GM21576 (cell line): Measurements from ENCODE around the gene HIVEP3.

Source experiments
- ATAC-seq: cut with Tn5 transposase; IDR thresholded peaks from one replicate; pipeline ENCODE4 v1.9.1; 2021; ENCODE audit warnings: mild to moderate bottlenecking, moderate library complexity; ENCODE audit not compliant: unreplicated experiment

The HIVEP3 gene

DNA sequence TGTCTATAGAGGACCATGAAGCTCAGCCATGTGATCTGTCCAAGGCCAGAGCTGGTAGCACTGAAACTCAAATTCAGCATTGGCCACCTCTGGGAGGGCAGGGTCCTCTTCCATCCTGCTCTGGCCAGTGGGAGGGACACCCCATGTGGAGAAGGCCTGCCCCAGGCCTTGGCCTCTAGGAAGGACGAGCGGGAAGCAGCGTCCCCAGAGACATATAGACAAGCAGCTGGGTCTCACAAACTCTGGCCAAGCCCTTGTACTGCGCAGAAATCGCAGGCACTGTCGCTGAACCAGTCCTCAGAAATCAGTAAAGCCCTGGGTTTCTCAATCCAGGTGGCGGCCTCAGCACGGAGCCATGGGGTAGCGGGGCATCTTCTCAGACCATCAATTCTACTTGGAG, 180.7 kb downstream of the HIVEP3 start:
- ATAC-seq = no peak

DNA sequence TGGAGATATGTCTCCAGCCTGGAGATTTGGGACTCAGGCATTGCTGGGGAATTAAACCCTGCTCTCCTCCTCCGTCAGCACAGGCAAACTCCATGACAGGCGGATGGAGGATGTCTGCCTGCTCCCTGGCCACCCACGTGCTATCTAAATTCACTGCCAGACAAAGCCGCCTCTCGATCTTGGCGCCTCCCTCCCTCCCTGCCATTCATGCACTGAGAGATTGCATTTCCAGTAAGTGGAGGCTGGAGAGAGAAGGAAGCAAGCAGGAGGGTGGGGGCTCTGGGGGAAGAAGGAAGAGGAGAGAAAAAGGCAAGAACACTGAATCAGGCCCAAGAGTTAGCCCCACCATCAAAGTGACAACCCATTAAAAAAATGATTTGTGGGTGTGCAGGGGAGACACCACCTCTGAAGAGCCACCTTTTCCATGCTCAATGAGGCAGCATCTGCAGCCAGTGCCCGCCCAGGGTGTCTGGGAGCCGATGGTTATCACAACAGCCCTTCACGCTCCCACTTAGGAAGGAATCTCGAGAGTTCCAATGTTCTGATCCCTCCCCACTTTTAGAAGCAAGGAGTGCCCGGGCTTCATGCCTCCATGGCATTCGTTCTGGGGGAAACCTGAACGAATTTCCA, 183.0 kb downstream of the HIVEP3 start:
- no peak for ATAC-seq

DNA sequence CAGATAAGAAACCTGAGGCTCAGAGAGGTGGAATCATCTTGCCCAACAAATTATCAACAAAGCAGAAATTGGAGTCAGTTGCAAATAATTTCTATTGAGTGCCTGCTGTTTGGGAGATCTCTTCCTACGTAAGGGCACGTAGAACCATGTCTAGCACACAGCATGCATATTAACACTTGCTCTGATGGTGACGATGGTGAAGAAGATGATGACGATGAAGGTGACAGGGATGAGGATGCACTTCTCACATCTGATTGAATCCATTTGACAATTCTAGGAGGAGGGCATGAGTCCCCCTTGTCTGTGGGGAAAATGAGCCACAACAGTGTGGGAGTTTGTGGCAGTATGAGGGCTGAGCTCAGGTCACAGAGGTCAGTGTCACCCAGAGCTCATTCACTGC, 183.6 kb downstream of the HIVEP3 start:
- ATAC-seq = no peak

DNA sequence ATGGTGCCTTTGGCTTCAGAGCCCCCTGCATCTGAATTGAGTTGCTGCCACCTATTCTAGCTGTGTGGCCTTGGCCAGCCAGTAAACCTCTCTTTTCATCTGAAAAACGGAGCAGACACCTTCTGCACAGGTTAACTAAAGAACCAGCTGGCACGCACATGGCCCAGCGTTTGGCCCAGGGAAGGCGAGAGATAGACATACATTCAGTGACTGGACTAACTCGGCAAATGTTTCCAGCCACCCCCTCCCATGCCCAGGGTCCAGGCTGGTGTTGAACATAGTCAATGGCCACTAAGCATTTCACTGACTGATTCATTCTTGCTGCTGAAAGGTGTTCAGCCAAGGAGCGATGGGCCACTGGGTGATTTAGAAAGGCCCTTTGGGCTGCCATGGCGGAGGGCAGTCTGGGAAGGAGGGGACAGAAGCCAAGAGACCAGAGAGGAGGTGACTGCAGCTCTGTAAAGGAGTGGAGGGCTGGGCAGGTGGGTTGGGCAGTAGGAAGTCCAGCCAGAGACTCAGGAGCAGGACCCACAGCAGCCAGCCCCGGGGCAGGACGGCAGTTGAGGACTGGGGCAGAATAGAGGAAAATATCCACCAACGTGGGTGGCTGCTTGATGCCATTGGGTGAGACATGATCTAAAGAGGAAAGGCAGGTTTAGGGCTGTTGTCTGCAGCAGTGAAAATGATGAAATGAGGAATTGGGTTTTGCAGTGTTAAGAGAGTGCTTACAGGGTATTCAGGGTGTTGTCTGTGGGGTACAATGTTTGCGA, 184.3 kb downstream of the HIVEP3 start:
- no peak for ATAC-seq

DNA sequence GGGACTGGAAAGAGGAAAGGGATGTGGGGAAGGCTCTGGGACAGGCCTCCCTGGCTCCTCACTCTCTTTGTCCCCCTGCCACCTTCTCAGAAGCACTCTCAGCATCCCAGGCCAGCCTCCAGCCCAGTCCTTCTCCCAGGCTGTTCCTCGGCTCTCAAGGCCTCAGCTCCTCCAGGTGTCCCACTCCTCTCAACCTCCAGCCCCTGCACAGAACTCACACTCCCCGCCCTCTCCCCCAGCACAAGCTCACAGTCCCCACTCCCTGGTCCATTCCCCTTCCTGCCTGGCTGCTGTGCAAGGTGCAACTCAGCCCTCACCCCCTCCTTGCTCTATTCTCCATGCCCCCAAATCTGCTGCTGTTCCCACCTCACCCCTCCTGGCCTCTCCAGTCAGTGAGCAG, 185.0 kb downstream of the HIVEP3 start:
- no peak for ATAC-seq

DNA sequence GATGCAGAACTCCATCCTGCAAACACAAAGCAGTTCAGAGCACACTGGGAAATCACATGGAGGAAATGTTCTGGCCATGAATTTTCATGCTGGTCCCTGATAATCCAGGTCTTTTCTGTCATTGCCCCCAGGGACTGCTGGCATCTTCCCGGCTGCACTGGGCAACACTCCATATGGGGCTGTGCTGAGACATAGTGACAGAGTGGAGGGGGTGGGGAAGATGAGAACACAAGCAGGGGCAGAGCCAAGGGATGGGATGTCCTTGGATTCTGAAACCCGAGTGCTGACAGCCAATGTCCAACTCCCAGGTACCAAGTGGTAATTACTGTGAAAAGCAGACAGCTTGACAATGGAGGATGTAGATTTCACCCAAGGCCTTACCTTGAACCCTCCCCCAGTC, 185.7 kb downstream of the HIVEP3 start:
- no peak for ATAC-seq

DNA sequence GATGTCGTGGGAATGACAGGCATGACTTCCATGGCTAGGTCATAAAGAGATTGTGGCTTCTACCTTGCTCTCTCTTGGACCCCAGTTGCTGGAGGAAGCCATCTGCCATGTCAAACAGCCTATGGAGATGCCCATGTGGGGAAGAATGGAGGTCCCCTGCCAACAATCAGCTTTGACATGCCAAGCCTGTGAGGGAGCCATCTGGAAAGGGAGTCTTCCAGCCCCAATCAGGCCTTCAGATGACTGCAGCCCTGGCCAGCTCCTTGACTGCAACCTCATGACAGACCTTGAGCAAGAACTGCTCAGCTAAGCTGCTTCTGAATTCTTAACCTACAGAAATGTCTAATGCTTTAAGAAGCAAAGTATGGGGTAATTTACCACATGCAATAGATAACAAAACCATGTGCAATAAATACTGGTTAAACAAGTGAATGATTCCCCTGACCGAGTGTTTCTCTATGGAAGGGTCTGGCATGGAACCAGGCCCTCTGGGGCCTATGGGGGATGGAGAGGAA, 187.1 kb downstream of the HIVEP3 start:
- no peak for ATAC-seq

DNA sequence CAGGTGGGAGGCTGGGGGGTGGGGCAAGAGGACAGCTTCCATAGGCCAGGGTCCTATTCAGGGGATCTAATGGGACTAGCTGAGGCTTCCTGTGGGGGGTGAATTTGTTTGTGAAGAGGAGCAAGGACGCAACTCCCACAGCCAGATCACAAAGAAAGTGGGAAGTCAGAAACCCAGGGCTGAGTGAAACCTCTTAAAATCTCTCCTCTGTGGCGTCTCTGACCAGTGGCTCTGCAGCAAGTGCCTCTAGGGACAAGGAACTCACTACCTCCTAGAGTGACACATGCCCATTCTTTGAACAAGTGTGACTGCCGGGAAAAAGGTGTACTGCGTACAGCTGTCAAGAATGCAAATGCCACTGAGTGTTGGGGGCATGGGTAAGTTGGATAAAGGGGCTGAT, 187.9 kb downstream of the HIVEP3 start:
- no peak for ATAC-seq

DNA sequence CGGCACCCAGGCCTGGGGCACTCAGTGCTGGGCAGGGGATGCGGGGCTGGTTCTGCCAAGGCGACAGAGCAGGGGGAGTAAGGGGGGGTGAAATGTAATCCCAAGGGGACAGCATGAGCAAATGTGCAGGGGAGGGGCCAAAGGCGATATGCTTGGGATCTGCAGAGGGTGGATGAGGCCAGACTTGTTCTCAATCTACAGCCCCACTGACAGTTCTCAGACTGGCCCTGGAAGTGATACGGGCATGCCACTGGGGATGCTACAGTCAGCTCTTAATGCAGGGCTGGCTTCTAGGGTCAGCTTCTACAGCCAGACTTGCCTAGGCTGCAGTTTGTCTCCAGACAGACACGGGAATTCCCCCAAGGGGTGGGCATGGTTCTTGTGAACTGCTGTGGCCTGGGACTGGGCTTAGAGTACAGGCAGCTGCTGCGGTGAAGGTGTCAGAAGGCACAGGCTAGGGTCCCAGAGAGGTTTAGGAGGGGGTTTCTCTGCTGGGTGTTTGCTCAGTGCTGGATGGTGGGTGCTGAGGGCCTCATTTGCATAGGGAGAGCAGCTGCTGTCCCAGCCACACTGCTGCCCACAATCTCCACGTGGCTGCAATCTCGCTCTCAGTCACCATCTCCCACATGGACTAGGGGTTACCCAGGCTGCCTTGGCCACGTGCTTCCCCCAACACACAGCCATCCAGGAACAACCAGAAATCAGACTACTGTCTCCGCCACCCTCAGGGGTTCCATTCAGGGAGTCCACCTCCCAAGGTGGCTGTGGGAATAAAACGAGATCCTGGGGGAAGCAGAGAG, 190.1 kb downstream of the HIVEP3 start:
- peak; percentile 75 for ATAC-seq

DNA sequence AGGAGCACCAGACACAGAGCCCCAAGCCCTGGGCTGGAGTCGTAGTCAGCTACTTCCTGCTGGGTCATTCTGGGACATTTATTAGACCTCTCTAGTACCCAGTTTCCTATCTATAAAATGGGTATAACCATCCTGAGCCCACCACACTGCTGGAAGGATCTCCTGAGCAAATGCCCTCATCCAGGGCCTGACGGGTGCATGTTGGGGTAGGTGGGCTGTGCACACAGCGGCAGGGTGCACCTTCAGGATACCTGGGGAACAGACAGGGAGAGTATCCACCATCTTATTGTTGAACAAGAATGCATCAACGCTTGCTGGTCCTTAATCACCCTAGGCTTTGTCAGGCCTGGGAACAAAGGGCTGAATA, 191.0 kb downstream of the HIVEP3 start:
- no peak for ATAC-seq

DNA sequence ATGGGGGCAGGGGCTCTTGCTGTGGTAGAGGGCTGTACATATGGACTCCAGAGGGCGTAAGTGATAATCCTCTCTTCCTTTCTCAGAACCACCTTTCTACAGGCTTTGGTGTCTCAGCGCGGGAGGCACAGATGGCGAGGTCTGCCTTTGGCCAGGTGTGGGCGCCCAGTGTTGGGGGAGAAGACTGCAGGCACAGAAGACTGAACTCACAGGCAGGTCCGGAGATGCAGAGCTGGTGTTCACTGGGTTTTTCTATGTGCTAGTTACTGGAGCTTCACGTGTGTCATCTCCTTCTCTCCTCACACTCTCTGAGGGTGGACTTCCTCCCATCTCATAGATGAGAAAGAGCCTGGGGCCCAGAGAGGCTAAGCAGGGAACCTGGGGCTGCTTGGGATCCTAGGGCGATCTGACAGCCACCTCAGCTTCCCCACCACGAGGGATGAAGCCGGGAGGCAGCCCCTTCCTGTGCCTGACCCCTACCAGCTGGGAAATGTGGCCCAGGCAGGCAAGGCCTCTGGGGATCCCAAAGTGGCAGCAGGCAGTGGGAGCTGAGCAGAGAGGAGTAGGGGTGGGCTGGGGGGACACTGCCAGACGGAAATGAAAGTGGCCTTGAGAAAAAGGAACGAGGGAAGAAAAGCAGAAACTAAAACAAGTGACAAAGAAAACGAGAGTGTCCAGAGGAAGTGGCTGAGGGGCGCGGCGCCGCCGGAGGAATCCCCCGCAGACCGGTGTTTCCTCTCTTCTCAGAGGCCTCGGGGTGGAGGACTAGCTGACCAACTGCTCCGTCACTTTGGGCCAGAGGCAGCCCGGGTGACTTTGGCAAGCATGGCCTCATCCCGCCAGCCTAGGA, 191.6 kb downstream of the HIVEP3 start:
- no peak for ATAC-seq

DNA sequence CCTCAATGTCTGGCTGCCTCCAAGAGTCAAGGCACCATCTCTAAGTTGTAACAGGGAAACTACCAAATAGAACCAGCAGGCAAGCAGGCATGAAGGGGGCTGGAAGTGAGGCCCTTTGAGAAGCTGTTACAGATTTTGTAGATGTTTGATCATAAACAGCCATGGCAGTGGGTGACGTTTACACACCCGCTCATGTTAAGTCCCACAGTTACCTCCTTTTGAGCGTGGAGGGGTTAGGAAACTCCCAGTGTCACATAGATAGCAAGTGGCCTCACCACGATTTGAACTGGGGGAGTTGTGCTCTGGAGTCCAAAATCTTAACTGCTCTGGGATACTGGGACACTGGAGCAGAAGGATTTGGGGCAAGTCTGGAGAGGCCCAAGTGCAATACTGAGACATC, 192.4 kb downstream of the HIVEP3 start:
- no peak for ATAC-seq

DNA sequence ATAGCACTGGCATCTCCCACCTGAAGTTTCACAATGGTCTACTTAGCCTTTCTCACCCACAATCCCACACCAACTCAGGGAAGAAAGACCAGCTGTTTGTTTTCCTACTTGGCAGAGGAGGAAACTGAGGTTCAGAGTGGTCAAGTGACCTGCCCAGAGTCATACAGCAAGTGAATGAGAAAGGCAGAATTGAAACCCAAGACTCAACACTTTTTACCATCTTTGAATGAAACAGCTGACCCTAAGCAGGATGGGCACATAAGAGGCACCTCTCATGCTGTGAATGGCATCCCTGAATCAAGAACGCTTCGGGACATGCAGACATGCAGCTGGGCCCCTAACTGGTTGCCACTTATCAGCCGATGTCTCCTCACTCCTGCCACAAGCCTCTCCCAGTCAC, 193.8 kb downstream of the HIVEP3 start:
- ATAC-seq = no peak

DNA sequence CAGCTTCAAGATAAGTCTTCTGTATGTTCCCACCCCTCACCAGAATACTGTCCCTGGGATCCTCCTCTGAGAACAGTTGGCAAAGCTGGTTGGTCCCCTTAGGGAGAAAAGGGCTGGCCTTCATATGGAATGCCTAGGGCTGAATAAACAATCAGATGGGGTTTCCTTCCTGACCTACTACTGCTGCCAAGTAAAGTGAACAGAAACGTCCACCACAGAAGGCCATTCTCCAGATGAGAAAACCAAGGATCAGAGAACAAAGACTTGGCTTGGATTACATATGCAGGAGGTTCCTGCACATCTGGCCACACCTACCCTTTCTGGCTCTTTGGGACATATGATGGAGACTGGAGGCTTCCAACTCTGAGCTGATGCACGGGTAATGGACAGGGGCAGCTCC, 194.5 kb downstream of the HIVEP3 start:
- no peak for ATAC-seq

DNA sequence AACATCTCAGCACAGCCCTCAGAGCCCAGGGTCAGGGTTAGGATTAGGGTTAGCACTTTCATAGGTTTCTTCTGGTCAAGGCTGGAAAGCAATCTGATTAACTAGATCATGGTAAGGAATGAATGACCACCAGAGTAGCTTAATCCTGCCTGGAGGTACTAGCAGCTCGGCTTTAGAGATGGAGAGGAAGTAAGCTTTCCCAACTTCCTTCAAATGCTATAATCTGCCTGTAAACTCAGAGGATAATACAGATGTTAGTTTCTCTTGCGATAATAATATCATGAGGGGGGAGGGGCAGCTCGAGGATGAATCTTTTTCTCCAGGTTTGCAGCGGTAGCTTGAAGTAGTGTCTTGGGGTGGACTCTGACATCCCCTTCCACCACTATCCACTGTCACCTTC, 194.9 kb downstream of the HIVEP3 start:
- ATAC-seq = no peak

DNA sequence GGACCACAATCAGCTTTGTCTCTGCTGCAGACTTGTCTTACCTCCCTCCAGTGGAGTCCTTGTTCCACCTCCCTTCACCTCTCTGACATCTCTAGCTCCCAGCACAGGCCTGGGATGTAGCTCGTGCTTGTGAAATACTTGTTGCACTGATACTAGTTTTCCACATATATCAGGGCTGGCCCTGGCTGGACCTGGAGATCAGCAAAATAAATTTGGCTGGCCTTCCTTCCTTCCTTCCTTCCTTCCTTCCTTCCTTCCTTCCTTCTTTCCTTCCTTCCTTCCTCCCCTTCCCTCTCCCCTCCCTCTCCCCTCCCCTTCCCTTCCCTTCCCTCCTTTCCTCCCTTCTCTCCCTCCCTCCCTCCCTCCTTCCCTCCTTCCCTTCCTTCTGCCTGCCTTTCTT, 196.5 kb downstream of the HIVEP3 start:
- no peak for ATAC-seq

DNA sequence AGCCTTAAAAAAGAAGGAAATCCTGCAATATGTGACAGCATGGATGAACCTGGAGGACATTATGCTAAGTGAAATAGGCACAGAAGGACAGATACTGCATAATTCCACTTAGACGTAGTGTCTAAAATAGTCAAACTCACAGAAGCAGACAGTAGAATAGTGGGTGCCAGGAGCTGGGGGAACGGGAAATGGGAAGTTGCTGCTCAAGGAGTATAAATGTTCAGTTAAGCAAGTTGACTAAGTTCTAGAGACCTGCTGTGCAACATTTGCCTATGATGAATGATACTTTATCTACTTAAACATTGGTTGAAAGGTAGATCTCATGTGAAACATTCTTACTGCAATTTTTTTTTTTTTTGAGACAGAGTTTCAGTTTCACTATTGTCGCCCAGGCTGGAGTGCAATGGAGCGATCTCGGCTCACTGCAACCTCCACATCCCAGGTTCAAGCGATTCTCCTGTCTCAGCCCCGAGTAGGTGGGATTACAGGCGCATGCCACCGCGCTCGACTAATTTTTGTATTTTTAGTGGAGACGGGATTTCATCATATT, 197.8 kb downstream of the HIVEP3 start:
- ATAC-seq = no peak

DNA sequence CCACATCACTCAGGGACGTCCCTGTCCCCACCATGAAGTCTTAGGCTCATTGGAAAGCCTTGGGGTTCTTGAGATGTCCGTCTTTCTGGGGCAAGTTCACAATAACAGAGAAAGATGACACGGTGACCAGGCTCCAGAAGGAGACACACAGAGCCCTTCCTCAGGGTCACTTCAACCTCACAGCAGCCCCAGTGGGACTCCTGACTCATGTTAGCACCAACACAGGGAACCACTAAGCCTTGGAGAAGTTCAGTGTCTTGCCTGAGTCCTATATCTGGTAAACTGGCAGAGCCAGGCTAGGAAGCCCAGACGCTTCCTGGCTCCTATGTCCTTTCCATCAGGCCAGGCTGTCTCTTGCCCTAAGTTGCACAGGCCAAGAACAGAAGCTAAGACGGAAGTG, 199.1 kb downstream of the HIVEP3 start:
- ATAC-seq = no peak

DNA sequence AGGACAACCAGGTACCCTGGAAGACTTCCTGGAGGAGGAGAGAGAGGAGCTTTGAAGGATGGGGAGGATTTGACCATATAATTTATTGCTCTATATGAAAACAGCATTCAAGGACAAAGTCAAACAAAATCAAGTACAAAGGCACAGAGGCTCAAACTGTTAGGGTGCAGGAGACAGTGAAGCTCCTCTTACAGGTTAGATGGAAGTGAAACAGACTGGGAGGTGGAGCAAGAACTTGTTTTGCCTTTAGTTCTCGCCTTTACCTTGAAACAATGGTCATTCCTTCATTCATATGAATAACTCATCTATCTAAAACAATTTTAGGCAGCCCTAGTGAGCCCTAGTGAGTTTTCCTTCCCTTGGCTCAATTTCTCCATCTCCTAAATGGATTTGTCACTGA, 199.6 kb downstream of the HIVEP3 start:
- ATAC-seq = no peak

DNA sequence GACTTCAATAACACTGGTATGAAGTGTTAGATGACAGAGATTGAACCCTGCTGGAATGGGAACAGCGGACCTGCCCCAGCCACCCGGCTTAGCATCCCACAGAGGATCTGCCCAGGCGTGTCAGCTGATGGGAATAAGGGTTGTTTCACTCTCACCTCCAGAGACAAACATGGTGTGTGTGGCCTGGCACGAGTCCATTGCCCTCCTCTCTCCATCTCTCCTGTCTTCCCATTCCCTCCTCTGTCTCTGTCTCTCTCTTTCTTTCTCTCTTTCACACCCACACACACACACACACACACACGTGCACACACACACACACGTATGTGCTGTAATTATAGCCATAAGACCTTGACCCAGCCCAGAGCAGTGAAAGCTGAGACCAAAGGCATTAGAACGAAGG, 200.2 kb downstream of the HIVEP3 start:
- no peak for ATAC-seq
